Immature natural killer cell (primary cell): ENCODE results near the gene CACNA1C. TPM values are rescaled to one million over a fixed set of nuclear protein-coding genes. Genes with fewer than 3 reads are reported as not detected.

Experiments used
- DNase-seq, 3 donors: peaks; one replicate each; pipeline ENCODE4 v3.0.0; 2022; ENCODE audit warnings: mixed read lengths in 1 of 3
- H3K27ac Mint-ChIP-seq, 6 donors: one replicate each; pipeline ENCODE4 v1.8.0; 2020; ENCODE audit warnings: mixed read lengths in 6 of 6, mild to moderate bottlenecking in 5 of 6, inconsistent platforms in 4 of 6, moderate library complexity in 3 of 6
- H3K27me3 Mint-ChIP-seq, 3 donors: one replicate each; pipeline ENCODE4 v1.8.0; 2020 to 2021; ENCODE audit warnings: low read depth in 3 of 3, mild to moderate bottlenecking in 3 of 3, mixed read lengths in 3 of 3, moderate library complexity in 3 of 3, inconsistent platforms in 1 of 3
- H3K36me3 Mint-ChIP-seq, 3 donors: one replicate each; pipeline ENCODE4 v1.8.0; 2020; ENCODE audit warnings: mixed read lengths in 3 of 3, inconsistent platforms in 2 of 3, mild to moderate bottlenecking in 2 of 3
- H3K4me1 Mint-ChIP-seq, 2 donors: one replicate each; pipeline ENCODE4 v1.8.0; 2020; ENCODE audit warnings: inconsistent platforms in 2 of 2, mild to moderate bottlenecking in 2 of 2, mixed read lengths in 2 of 2, moderate library complexity in 1 of 2
- H3K4me3 Mint-ChIP-seq, 5 donors: one replicate each; pipeline ENCODE4 v1.8.0; 2020; ENCODE audit warnings: mild to moderate bottlenecking in 5 of 5, mixed read lengths in 5 of 5, inconsistent platforms in 3 of 5, moderate library complexity in 3 of 5
- H3K9me3 Mint-ChIP-seq, 6 donors: one replicate each; pipeline ENCODE4 v1.8.0; 2020; ENCODE audit warnings: mild to moderate bottlenecking in 6 of 6, mixed read lengths in 6 of 6, inconsistent platforms in 4 of 6, moderate library complexity in 3 of 6
- polyA plus RNA-seq, 3 donors: library from polyadenylated mRNA; unstranded; fragments of 300-500 nt; fragmentation: Illumina TruSeq; gene quantifications; one replicate each; pipeline ENCODE4 v1.2.3, GENCODE V29; 2021

Gene CACNA1C
- polyA plus RNA-seq, 3 donors from 2014 or later = 0.05 to 0.36 (median 0.12) TPM

GRCh38 chr12:2583091-2583497 lies 530.3 kb downstream of the CACNA1C start:
- peak; percentile 11 to 22 (median 21) for DNase-seq
- no peak overlapping the region for H3K4me3 Mint-ChIP-seq
- H3K27ac Mint-ChIP-seq = no peak overlapping the region
- no peaks in the 10 kb centered on the region for H3K9me3 Mint-ChIP-seq
- H3K4me1 Mint-ChIP-seq = no peaks in the 10 kb centered on the region
- peaks cover 4 to 13% (median 5%) of the 10 kb centered on the region in 3 donors for H3K27me3 Mint-ChIP-seq
- no peaks in the 10 kb centered on the region for H3K36me3 Mint-ChIP-seq

- H3K4me3 Mint-ChIP-seq = no peak overlapping the region
- peaks cover 4 to 14% (median 7%) of the 10 kb centered on the region in 3 donors for H3K27me3 Mint-ChIP-seq
- DNase-seq = no peak
- H3K4me1 Mint-ChIP-seq = no peaks in the 10 kb centered on the region
- H3K27ac Mint-ChIP-seq = no peak overlapping the region
- no peaks in the 10 kb centered on the region for H3K9me3 Mint-ChIP-seq
- H3K36me3 Mint-ChIP-seq = no peaks in the 10 kb centered on the region
Measured at GRCh38 chr12:2583642-2584401, 531.0 kb downstream of the CACNA1C start.

- no peaks in the 10 kb centered on the region for H3K36me3 Mint-ChIP-seq
- no peaks in the 10 kb centered on the region for H3K4me1 Mint-ChIP-seq
- DNase-seq = no peak
- peaks cover 2 to 15% (median 8%) of the 10 kb centered on the region in 3 donors for H3K27me3 Mint-ChIP-seq
- H3K4me3 Mint-ChIP-seq = no peak overlapping the region
- H3K27ac Mint-ChIP-seq = no peak overlapping the region
- peaks cover 0 to 2% (median 0%) of the 10 kb centered on the region in 6 donors for H3K9me3 Mint-ChIP-seq
Measured at GRCh38 chr12:2586156-2587038, 533.6 kb downstream of the CACNA1C start.

- peak overlapping the region in 1 of 6 donors; percentile 41 for H3K27ac Mint-ChIP-seq
- no peaks in the 10 kb centered on the region for H3K4me1 Mint-ChIP-seq
- H3K27me3 Mint-ChIP-seq = peaks cover 2 to 11% (median 7%) of the 10 kb centered on the region in 3 donors
- no peak for DNase-seq
- peaks cover 0 to 3% (median 0%) of the 10 kb centered on the region in 6 donors for H3K9me3 Mint-ChIP-seq
- H3K36me3 Mint-ChIP-seq = no peaks in the 10 kb centered on the region
- no peak overlapping the region for H3K4me3 Mint-ChIP-seq
Measured at GRCh38 chr12:2588345-2588744, 535.6 kb downstream of the CACNA1C start.

- H3K9me3 Mint-ChIP-seq = peaks cover 0 to 3% (median 1%) of the 10 kb centered on the region in 6 donors
- no peak overlapping the region for H3K4me3 Mint-ChIP-seq
- no peak for DNase-seq
- H3K27me3 Mint-ChIP-seq = peaks cover 2 to 11% (median 5%) of the 10 kb centered on the region in 3 donors
- H3K36me3 Mint-ChIP-seq = no peaks in the 10 kb centered on the region
- H3K4me1 Mint-ChIP-seq = no peaks in the 10 kb centered on the region
- peak overlapping the region in 1 of 6 donors; percentile 22 for H3K27ac Mint-ChIP-seq
Measured at GRCh38 chr12:2589381-2589780, 536.6 kb downstream of the CACNA1C start.

- DNase-seq = no peak
- no peaks in the 10 kb centered on the region for H3K36me3 Mint-ChIP-seq
- peaks cover 0 to 9% (median 1%) of the 10 kb centered on the region in 6 donors for H3K9me3 Mint-ChIP-seq
- no peaks in the 10 kb centered on the region for H3K4me1 Mint-ChIP-seq
- H3K4me3 Mint-ChIP-seq = no peak overlapping the region
- peaks cover 3 to 7% (median 4%) of the 10 kb centered on the region in 3 donors for H3K27me3 Mint-ChIP-seq
- no peak overlapping the region for H3K27ac Mint-ChIP-seq
Measured at GRCh38 chr12:2593045-2593444, 540.3 kb downstream of the CACNA1C start.

- no peak for DNase-seq
- peaks cover 0 to 4% (median 2%) of the 10 kb centered on the region in 3 donors for H3K27me3 Mint-ChIP-seq
- no peaks in the 10 kb centered on the region for H3K36me3 Mint-ChIP-seq
- no peak overlapping the region for H3K4me3 Mint-ChIP-seq
- H3K27ac Mint-ChIP-seq = no peak overlapping the region
- H3K4me1 Mint-ChIP-seq = no peaks in the 10 kb centered on the region
- H3K9me3 Mint-ChIP-seq = peaks cover 0 to 9% (median 0%) of the 10 kb centered on the region in 6 donors
Measured at GRCh38 chr12:2596441-2596840, 543.7 kb downstream of the CACNA1C start.

- Mint-ChIP-seq H3K36me3 (no peaks in the 10 kb centered on the region), H3K4me3 (no peak overlapping the region), H3K4me1 (no peaks in the 10 kb centered on the region), H3K27me3 (peaks cover 0 to 11% (median 3%) of the 10 kb centered on the region in 3 donors), H3K27ac (no peak overlapping the region), H3K9me3 (no peaks in the 10 kb centered on the region)
- DNase-seq = no peak
Measured at GRCh38 chr12:2605301-2605700, 552.5 kb downstream of the CACNA1C start.

- Mint-ChIP-seq H3K27ac (no peak overlapping the region), H3K4me1 (no peaks in the 10 kb centered on the region), H3K4me3 (no peak overlapping the region), H3K9me3 (no peaks in the 10 kb centered on the region), H3K36me3 (no peaks in the 10 kb centered on the region), H3K27me3 (peaks cover 0 to 11% (median 3%) of the 10 kb centered on the region in 3 donors)
- DNase-seq = no peak
Measured at GRCh38 chr12:2606186-2606910, 553.6 kb downstream of the CACNA1C start.

- DNase-seq = no peak
- Mint-ChIP-seq H3K4me3 (no peak overlapping the region), H3K36me3 (no peaks in the 10 kb centered on the region), H3K4me1 (no peaks in the 10 kb centered on the region), H3K9me3 (no peaks in the 10 kb centered on the region), H3K27me3 (peaks cover 0 to 11% (median 3%) of the 10 kb centered on the region in 3 donors), H3K27ac (no peak overlapping the region)
Measured at GRCh38 chr12:2607881-2608607, 555.3 kb downstream of the CACNA1C start.

- DNase-seq = no peak
- H3K4me1 Mint-ChIP-seq = no peaks in the 10 kb centered on the region
- H3K27ac Mint-ChIP-seq = no peak overlapping the region
- no peak overlapping the region for H3K4me3 Mint-ChIP-seq
- no peaks in the 10 kb centered on the region for H3K9me3 Mint-ChIP-seq
- peaks cover 0 to 10% (median 3%) of the 10 kb centered on the region in 3 donors for H3K27me3 Mint-ChIP-seq
- H3K36me3 Mint-ChIP-seq = no peaks in the 10 kb centered on the region
Measured at GRCh38 chr12:2608608-2608945, 555.8 kb downstream of the CACNA1C start.

GRCh38 chr12:2609020-2609419 lies 556.2 kb downstream of the CACNA1C start:
- no peak overlapping the region for H3K4me3 Mint-ChIP-seq
- peaks cover 0 to 6% (median 2%) of the 10 kb centered on the region in 3 donors for H3K27me3 Mint-ChIP-seq
- no peaks in the 10 kb centered on the region for H3K4me1 Mint-ChIP-seq
- H3K27ac Mint-ChIP-seq = no peak overlapping the region
- H3K9me3 Mint-ChIP-seq = no peaks in the 10 kb centered on the region
- no peaks in the 10 kb centered on the region for H3K36me3 Mint-ChIP-seq
- DNase-seq = no peak

- Mint-ChIP-seq H3K27me3 (peaks cover 1 to 6% (median 2%) of the 10 kb centered on the region in 3 donors), H3K27ac (no peak overlapping the region), H3K36me3 (no peaks in the 10 kb centered on the region), H3K9me3 (no peaks in the 10 kb centered on the region), H3K4me3 (no peak overlapping the region), H3K4me1 (no peaks in the 10 kb centered on the region)
- no peak for DNase-seq
Measured at GRCh38 chr12:2610358-2610757, 557.6 kb downstream of the CACNA1C start.
